ENCODE measurements around the gene MBP.
A peak's percentile ranks its signal among the peaks of the same experiment; 100 is the strongest.

Gene MBP

DNA sequence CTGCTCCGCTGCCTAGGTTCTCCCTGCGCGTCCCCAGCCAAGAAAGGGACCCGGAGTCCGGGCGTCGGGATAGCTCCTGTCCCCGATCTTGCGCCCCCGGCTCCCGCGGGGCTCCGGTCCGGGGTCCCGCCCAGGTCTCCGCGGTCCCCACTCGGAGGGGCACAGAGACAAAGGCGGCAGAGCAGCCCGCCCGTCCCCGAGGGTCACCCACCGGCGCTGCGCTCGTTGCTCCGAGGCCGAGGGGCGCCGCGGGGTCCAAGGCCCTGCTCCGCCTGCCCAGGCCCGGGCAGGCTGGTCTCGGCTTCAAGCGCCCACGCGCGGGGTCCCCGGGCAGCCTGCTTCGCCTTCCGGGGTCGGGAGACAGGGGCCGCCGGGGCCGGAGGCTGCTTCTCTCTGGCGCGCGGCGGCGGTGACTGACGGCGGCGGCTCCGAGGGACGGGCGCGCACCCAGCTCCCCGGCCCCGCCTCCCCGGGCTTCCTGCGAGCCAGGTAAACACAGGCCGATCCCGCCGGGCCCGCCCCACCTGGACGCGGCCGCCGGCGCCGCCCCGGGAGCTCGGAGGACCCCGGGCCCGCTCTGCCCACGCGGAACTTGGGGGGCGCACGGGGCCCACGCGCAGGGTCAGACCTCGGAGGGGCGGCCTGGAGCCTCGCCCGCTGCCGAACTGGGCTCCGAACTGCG, at the start of gene MBP:
Gene MBP, minus strand, starts transcription at position 415 of the 682 bp plus-strand sequence. CDS start 27,522 bp downstream, outside the sequence.
- DNase-seq: no peak

DNA sequence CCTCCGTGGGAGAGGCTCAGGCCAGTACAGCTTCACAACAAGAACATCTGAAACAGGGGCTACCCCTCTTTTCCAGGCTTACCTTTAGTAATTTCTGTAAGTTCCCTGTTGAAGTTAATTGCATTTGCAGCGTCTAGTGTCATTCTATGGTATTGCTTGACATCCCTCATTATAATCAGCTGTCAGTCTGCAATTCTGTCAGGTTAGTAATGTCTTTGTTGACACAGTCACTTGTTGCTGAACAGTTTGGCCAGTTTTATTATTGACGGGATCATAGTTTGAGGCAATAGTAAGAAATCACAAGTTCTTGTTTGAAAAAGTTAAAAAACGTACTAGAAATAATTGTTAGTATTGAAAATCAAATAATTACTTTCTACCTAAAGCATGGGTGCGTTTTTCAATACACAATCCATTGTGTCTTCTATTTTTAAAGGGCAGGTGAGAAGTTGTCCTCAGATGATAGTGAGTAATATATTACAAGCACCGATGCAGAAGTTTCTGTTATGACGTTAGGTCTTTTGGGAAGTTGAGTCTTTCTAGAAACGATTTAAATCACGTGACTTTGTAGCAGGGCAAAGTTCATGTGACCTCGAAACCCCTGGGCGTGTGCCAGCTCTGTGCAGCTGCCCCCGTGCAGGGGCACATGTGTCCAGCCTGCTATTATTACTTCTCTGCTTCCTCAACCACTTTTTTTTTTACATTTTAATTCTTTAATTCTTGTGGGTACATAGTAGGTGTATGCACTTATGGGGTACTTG, 49.5 kb upstream of the MBP start:
- no peak for DNase-seq

DNA sequence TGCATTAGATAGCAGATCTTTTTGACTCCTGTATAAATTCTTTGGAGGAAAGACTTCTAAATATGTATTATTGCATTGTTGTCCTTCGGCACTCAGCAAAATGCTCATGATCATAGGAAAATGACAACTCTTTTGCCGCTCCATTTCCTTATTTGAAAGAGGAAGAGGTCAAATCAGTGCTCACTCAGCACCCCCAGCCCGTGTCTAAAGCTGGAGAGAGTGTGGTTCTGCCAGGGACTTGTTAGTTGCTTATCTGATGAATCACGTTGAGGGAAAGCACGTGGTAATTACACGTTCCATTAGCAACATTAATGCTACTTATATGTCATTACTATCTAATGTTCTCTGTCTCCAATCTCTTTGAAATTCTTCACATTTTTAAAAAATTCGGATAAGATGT, 46.0 kb upstream of the MBP start:
- DNase-seq: no peak

DNA sequence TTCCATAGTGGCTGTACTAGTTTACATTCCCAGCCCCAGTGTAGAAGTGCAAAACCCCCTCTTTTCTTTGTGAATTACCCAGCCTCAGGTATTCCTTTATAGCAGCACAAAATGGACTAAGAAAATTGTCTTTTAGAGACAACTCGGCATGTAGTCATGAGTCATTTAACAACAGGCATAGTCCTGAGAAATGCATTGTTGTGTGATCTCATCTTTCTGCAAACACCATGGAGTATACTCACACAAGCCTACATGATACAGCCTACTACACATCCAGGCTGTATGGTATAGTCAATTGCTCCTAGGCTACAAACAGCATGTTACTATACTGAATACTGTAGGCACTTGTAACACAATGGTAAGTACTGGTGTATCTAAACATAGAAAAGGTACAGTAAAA, 44.4 kb upstream of the MBP start:
- DNase-seq: no peak

DNA sequence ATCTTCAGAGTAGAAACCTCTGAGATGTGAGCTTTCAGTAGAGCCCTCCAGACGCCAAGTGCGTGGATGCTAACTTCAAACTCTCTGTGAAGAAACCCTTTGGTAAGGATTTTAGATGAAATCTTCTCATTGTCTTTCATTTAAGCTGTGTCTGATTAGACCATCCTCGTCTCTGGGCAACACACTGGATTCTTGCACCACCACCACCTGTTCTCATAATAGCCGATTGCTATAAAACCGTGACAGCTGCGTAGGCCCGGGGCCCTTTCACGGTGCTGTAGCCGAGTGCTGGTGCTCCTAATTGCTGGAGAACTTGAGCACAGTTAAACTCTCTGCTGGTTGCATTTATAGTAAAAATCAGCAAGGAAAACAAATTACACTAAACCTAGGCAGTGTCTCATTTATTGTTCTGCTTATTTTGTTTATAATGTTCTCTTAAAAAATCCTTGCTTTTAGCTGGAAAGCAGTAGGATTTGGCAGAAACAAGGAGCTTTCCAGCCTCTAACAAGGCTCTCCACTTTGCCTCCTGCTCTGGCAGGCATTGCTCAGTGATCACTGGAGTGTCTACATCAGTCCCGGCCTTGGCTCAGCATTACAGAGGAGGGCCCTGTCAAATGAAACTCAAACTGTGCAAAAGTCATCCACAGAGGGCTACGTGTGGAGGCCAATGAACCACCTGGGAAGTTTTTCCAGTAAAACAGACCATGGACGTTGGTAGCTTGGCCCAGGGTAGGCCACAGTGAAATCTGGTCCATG, 40.9 kb upstream of the MBP start:
- DNase-seq: peak; percentile 43

DNA sequence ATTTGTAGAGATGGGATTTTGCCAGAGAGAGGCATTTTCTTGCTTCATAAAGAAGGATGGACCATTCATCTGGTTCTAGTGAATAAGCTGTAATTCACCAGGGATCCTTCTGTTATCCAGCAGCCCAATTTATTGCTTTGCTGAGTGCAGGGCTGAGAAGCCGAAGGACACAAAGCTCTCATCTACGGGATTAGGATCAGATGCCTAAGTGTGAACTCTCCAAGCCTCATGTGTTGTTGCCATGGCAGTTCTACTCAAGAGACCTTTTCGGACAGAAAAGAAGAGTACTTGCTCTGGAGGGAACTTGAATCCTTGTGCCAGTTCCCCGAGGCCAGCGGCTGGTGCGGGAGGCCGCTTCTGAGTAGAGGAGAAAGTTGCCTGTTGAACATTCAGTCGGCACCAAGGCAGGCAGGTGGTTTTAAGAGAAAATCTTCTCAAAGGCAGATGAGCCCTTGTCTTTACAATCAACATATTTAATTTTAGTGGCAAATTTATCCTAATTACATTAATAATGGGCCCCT, 38.4 kb upstream of the MBP start:
- DNase-seq: no peak

DNA sequence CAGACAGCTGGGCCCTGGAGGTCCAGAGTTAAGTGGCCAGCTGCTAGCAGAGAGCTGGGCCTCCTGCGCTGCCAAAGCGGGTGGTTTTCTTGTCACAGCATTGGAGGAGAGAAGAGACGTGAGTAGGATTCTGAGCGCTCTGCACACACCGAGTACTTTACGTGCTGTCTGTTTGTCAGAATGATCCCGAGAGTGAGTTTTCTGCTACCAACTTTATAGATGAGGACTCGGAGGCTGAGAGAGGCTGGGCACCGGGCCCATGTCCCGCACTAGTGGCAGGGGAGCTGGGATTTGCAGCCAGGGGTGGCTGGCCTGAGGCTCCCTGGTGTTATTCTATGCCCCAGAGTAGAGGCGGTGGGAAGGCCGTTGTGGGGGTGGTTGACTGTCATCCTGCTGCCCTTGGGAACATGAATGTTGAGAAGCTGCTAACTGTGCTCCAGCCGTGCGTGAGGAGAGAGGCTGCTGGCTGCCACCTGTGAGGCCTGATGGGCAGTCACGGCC, 36.3 kb upstream of the MBP start:
- peak; percentile 8 for DNase-seq

DNA sequence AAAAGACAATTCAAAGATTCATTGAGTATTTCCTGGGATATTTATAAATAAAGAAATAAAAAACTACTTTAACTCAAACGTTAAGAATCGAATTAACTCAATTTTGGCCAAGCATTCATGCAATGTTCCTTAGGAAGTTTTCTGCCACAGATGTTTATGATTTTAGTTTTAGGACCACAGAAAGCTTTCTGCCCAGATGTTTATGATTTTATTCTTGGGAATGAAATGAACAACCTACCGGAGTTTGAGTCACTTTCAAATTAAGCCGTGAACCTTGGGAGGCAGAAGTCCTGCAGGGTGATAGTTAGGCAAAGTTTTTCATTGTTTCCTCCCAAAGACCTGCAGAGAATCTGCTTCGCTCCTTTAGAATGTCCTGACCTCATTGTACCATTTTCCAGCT, 34.7 kb upstream of the MBP start:
- no peak for DNase-seq

DNA sequence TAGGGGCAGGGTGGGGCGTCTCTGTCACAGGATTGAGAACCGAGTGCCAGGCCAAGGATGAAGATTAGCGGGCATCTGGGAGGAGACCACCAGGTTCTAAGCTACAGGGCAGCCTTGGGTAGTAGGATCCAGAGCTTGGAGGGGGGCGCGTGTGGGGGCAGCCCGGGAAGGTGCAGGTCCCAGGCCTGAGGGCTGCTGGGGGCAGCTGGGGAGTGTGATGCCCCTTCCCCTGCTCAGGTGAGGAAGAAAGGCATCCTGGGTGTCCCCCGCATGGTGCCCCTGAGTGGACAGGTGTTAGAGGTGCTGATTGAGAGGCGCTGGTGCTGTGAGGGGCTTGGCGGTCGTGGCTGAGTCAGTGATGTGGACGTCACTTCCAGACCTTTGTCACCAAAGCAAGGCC, 33.9 kb upstream of the MBP start:
- no peak for DNase-seq

DNA sequence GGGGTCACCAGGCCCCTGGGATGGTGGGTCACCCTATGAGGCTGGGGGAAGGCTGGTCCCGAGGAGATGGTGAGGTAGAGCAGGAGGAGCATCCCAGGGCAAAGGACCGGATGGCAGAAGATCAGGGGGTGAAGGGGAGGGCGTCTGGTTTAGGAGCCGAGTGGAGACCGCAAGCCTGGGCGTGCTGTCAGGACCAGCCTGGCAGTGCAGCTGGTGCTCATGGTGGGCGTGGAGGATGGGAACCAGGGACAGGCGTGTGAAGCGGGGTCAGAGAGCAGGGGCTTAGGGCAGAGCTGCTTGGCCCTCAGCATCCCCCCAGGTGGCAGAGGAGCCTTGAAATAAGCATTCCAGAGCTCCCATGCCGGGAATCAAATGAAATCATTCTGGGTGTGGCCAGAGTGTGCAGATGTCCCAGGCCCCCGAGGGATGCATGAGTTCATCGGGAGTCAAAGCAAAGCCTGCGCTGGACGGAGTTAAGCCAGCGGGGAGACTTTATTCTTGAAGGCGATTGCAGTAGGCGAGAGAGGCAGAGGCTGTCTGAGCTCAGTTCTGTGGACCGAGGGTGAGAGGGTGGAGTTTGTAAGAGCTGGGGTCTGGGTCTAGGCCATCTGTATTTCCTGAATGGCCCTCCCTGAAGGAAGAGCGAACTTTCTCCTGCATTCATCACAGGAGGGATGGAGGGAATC, 33.1 kb upstream of the MBP start:
- no peak for DNase-seq

DNA sequence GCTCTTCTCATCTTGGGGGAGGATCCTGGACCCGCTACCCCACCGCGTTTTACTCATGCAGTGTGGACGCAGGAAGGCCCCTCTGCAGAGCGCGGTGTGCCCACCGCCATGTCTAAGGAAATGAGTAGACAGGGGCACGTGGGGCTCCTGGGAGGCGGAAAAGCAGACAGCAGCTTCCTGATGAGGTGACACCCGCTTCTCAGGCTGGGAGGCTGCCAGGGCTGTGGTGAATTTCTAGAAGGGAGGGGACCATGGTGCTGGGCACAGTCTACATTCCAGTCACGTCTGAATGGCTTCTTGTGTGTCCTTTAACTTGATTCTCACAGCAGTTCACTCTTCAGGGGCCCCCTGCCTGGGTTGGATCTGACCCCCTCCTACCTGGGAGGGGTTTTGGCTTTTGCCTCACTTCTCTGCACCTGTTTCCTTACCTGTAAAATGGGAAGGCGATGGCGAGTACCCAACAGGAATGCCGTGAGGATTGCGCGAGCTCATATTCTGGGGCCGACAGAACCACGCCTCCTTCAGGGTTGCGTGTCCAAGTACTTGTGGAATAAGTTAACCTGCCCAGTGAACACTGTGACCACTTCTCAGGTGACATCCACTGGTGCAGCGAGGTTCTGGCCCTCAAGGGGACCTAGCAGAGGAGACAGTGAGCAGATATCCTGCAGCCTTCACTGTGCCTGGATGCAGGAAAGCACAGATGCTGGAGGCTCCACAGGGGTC, 32.3 kb upstream of the MBP start:
- DNase-seq: no peak

DNA sequence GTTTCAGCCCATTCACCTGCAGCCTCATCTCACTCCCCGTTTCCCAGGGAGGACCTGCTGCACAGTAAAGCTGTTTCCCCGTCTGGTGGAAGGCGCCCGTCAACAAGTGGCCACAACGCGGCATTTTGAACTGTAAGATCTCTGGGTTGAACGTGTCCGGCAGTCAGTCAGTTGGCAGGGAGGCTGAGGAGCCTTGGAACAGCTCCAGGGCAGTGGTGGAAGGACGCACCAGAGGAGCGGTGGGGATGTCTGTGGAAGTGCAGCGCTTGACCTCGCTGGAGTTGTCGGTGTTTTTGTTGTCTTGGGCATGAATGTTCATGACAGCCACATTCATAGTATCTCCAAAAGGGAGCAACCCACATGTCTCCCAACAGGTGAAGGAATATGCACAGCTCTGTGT, 31.4 kb upstream of the MBP start:
- DNase-seq: no peak

DNA sequence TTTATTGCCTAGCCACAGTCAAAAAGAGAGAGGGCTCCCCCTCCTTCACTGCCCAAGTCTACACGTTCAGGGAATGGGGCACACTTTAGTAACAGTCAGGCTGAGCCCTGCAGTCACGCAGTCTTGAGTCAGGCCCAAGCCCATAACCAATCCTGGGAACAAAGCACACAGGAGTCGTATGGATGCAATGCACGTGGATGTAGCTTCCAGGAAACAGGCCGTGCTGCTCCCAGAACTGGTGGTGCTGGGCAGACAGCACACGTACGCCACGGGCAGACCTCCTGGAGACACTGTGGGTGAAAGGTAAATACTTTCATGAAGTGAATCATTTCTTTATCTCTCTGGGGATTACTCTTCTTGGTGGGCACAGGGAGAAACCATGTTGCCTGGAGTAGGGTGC, 30.0 kb upstream of the MBP start:
- DNase-seq: no peak

DNA sequence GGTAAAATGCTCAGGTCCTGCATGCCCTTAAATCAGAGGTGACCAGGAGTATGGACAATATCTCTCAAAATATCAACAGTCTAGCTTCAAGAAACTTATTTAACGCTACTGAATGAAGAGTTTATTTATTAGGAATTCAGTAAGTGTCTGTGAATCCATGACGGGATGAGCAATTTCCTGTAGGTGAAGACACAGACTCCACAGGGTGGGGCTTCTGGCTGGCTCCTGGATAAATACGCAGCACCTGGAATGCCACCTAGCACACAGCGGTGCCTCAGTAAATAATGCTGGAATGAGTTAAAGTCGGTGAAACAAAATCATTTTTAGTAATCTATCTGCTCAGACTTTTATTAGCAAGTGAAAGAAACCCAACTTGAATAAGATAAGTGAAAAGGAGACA, 29.4 kb upstream of the MBP start:
- DNase-seq: no peak

DNA sequence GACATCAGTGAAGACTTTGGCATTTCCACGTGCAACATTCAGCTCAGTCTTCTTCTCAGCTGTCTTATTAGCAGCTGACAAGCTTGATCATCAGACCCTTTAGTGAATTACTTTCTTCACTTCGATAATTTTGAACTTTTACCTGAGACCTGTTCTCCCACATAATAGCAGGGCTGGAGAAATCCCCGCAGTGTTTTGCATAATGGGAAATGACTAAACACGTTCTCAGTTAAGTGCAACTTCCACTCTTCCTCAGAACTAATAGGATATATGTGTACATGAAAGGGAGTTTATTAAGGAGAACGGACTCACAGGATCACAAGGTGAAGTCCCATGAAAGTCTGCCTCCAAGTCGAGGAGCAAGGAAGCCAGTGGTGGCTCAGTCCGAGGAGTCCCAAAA, 28.8 kb upstream of the MBP start:
- DNase-seq: no peak

DNA sequence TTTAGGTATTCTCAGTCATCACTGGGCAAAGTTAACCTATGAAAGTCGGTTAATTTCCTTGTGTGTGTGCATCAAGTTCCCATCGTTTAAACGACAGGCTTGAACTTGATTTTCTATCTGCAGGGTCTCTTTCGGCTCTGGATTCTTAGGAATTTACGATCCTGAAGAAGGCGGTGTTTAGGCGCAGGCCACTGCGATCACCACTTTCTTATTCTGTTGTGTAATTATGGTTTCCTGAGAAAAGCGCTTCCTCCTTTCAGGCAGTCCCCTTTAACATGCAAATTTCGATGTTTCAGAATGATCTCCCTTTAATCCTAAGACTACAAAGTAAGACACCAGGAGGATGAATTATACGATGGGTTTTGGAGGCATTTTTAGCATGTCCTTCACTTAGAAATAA, 27.9 kb upstream of the MBP start:
- no peak for DNase-seq

DNA sequence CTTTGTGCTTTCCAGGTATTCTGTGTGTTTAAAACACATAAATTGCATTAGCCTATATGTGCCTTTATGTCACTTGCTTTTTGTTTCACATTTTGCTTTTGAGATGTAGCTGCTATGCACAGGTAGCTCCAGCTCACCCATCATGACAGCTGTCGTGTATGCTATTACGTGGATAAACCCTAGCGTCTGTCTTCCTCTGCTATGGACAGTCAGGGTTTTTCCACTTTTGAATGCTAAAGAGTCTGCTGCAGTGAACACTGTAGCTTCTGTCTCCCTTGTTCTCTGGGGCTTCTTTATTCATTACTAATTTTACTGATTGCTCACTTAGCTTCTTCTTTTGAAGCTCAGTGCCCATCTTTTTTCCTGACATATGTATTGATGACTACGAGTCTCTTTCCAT, 24.7 kb upstream of the MBP start:
- no peak for DNase-seq

DNA sequence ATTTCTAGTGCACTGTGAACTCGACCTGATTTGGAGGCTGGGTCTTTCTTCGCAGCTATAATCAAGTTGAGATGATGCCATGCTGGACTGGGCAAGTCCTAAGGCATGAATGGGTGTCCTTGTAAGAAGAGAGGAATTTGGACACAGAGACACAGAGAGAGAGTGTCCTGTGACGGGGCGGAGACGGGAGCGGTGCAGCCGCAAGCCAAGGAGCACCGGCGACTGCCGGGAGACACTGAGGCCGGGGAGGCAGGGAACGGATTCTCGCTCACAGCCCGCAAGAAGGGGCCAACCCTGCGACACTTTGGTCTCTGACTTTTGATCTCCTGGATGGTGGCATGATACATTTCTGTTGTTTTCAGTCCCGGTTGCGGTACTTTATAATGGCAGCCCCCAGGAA, 22.4 kb upstream of the MBP start:
- DNase-seq: no peak

DNA sequence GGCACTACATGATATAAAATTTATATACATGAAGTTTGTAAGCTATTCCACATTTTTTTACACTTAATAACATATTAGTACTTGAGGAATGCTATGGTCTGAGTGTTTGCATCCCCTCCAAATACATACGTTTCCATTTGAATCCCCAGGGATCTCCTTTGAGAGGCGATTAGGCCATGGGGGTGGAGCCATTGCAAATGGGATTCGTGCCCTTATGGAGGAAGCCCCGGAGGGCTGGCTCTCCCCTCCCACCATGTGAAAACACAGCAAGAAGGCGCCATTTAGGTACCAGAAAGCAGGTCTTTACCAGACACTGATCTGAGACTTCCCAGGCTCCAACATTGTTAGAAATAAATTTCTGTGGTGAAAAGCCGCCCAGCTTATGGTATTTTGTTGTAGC, 20.8 kb upstream of the MBP start:
- no peak for DNase-seq

DNA sequence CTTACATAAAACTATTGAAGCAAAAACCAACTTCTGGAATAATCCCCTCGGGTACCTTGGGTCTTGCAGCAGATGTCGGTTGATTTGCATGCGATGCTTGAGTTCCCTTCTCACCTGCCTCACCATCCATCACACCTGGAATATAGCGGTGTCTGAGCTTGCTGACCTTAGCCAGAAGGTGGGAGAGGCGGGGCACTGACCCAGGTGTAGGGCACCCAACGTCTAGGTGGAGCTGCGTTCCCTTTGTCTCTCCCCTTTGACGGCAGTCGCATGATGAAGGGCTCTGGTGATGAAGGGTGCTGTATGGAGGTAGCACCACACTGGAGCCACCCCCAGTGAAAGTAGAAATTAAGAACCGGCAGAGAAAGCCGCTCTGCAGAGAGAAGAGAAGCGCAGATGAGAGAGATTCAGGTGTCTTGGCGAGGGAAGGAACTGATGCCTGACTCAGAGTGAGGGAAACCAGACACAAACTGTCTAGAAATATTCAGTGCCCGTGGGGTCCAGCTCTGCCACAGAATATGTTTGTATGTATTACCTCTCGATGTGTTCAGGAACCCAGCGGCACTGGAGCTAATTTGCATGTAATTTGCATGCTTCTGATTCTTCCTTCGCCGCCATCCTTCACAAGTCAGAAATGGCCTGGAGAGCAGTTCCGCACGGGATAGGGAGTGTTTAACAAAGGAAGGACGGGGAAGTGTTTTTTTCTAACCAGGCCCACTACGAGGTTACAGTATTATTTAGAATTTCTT, 19.4 kb upstream of the MBP start:
- DNase-seq: no peak

DNA sequence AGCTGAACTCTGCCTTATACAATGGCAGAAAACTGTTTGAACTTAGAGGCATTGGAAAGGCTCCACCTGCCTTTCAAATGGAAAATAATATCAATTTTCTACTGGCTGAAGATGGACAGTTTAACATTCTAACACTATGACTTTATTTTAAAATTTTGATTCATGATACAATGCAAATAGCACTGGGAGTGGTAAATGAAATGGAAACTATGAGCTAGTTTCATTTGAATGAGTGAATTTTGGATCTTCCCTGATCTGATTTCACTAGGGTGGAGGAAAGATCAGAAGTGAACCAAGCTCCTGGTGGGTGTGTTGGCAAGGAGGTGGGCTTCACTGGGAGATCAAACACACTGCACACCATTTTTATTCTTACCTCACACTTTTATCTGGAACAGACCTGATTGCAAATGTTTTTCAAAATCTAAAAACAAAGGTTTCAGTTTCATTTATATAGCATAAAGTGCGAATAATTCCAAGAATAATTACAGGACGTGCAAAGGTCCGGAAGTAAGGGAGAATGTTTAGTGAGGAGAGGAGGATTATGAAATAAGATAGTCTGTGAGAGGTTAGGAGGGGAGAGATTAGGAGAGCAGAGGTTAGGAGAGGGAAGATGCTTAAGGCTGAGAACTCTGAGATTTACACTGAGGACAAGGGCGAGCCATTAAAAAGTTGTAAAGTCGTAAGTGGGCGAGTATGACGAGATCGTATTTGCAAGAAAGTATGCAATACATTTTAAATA, 18.6 kb upstream of the MBP start:
- no peak for DNase-seq

Measured in NCI-H446 treated with DMSO at 0.1 percent for 48 hours (cell line).